B cell (primary cell): ENCODE measurements around the gene SEMA4A. TPM values are rescaled to one million over a fixed set of nuclear protein-coding genes. Genes with fewer than 3 reads are reported as not detected.

ENCODE experiments used
- ATAC-seq: fragments of 200-7000 bp; cut with Tn5 transposase; one replicate; pipeline ENCODE4 v1.10.0; 2021; ENCODE audit warnings: low read depth, mild to moderate bottlenecking, moderate number of reproducible peaks, moderate library complexity
- CTCF ChIA-PET: fragments of 350-600 bp; sonication (Branson Sonifier 250); formaldehyde crosslinking; loops from one replicate; lab custom pipeline; 2021; ENCODE audit warnings: antibody characterized with exemption, inconsistent platforms; lab: Charles Lee
- POLR2A ChIA-PET: fragments of 350-600 bp; sonication (Branson Sonifier 250); formaldehyde crosslinking; loops from one replicate; lab custom pipeline; 2021; ENCODE audit warnings: antibody characterized with exemption; lab: Charles Lee
- DNase-seq: peaks from one replicate; pipeline ENCODE4 v3.0.0; 2013
- H2AFZ ChIP-seq: 2 replicates; pipeline ENCODE4 v1.6.1; 2012; ENCODE audit warnings: mild to moderate bottlenecking, low read depth, low read length; ENCODE audit not compliant: insufficient read depth, poor library complexity, severe bottlenecking
- H3K27ac ChIP-seq, 2 donors: 1 replicate in 1 of 2; 2 replicates in 1 of 2; pipeline ENCODE4 v1.5.1; 2012 to 2013; ENCODE audit warnings: low read length in 2 of 2, mild to moderate bottlenecking in 2 of 2, moderate library complexity in 1 of 2
- H3K27me3 ChIP-seq, 4 experiments: fragments of 200-600 bp in 1 of 4; sonication (generic) in 1 of 4; replicated peaks in 1 of 4; 1 replicate in 2 of 4; 2 replicates in 2 of 4; pipeline versions ENCODE4 v1.6.1 to v1.7.0; 2013 to 2016; ENCODE audit warnings: low read length in 3 of 4, mild to moderate bottlenecking in 2 of 4, mixed read lengths in 1 of 4, moderate library complexity in 1 of 4; ENCODE audit not compliant: insufficient read depth in 4 of 4, control insufficient read depth in 3 of 4; ENCODE audit errors: control extremely low read depth in 1 of 4
- H3K36me3 ChIP-seq, 2 experiments: replicated peaks in 1 of 2; 1 replicate in 1 of 2; 2 replicates in 1 of 2; pipeline versions ENCODE4 v1.6.1 to v1.7.1; 2013; ENCODE audit warnings: low read length in 1 of 2; ENCODE audit not compliant: insufficient read depth in 2 of 2, control insufficient read depth in 1 of 2; ENCODE audit errors: control extremely low read depth in 1 of 2, extremely low read depth in 1 of 2
- H3K4me1 ChIP-seq, 2 donors: fragments of 200-600 bp in 1 of 2; sonication (generic) in 1 of 2; 1 replicate in 1 of 2; 2 replicates in 1 of 2; pipeline versions ENCODE4 v1.5.1 to v1.6.1; 2013 to 2017; ENCODE audit warnings: low read length in 2 of 2; ENCODE audit not compliant: control insufficient read depth in 2 of 2, insufficient read depth in 2 of 2
- H3K4me2 ChIP-seq: replicated peaks from 2 replicates; pipeline ENCODE3; 2012; ENCODE audit warnings: mild to moderate bottlenecking, low read depth, low read length; ENCODE audit not compliant: poor library complexity, severe bottlenecking
- H3K4me3 ChIP-seq, 5 experiments: fragments of 200-600 bp in 1 of 5; sonication (generic) in 1 of 5; 1 replicate in 3 of 5; 2 replicates in 2 of 5; pipeline versions ENCODE4 v1.5.1 to v1.7.0; 2011 to 2016; ENCODE audit warnings: low read length in 4 of 5, mild to moderate bottlenecking in 4 of 5, low read depth in 2 of 5, control low read depth in 1 of 5, moderate library complexity in 1 of 5; ENCODE audit not compliant: insufficient read depth in 1 of 5; ENCODE audit errors: control extremely low read depth in 1 of 5, extremely low read depth in 1 of 5
- H3K79me2 ChIP-seq: fragments of 200-600 bp; sonication (generic); one replicate; pipeline ENCODE4 v1.6.0; 2016; ENCODE audit warnings: low read length; ENCODE audit not compliant: control insufficient read depth, insufficient read depth
- H3K9ac ChIP-seq: fragments of 200-600 bp; sonication (generic); 2 replicates; pipeline ENCODE4 v1.6.1; 2017; ENCODE audit warnings: mild to moderate bottlenecking, low read length, moderate library complexity
- H3K9me3 ChIP-seq, 3 donors: one replicate each; pipeline versions ENCODE4 v1.6.1 to v1.7.1; 2013; ENCODE audit warnings: low read length in 2 of 3; ENCODE audit not compliant: control insufficient read depth in 2 of 3, insufficient read depth in 1 of 3; ENCODE audit errors: control extremely low read depth in 1 of 3
- H4K20me1 ChIP-seq: 2 replicates; pipeline ENCODE4 v1.6.0; 2012; ENCODE audit warnings: mild to moderate bottlenecking, low read length; ENCODE audit not compliant: insufficient read depth, control insufficient read depth, poor library complexity, severe bottlenecking
- H3K27ac Mint-ChIP-seq: one replicate; pipeline ENCODE4 v1.8.0; 2021; ENCODE audit warnings: mixed read lengths
- H3K27me3 Mint-ChIP-seq: one replicate; pipeline ENCODE4 v1.8.0; 2021; ENCODE audit warnings: mixed read lengths
- H3K4me1 Mint-ChIP-seq: one replicate; pipeline ENCODE4 v1.8.0; 2021; ENCODE audit warnings: mixed read lengths
- H3K4me3 Mint-ChIP-seq: one replicate; pipeline ENCODE4 v1.8.0; 2021; ENCODE audit warnings: mixed read lengths
- H3K9me3 Mint-ChIP-seq: one replicate; pipeline ENCODE4 v1.8.0; 2022; ENCODE audit warnings: mixed read lengths; ENCODE audit not compliant: insufficient read depth
- EZH2 ChIP-seq: IDR thresholded peaks from 2 replicates; pipeline ENCODE4 v1.6.1; 2012; ENCODE audit warnings: borderline replicate concordance, low read depth, mild to moderate bottlenecking, moderate library complexity, low read length; ENCODE audit not compliant: insufficient read depth, poor library complexity, severe bottlenecking
- WGBS: methylation state at CpG from one replicate; pipeline ENCODE4 v1.1.5; 2013; ENCODE audit warnings: missing lambda C conversion rate; ENCODE audit not compliant: insufficient coverage; 5-methylcytosine and 5-hydroxymethylcytosine counted together
- intact Hi-C: fragments of 100-400 bp; cut with micrococcal nuclease; formaldehyde crosslinking; loops from one replicate; pipeline ENCODE4 v1.10.0; 2022
- polyA plus RNA-seq: library from polyadenylated mRNA; depleted of rRNA; stranded (reverse); fragments of >200 nt; gene quantifications from 2 replicates; pipeline ENCODE4 v1.2.3, GENCODE V29; 2012
- total RNA-seq, 2 donors: library from RNA; stranded (reverse); fragments of 120-200 nt in 1 of 2; gene quantifications; 1 replicate in 1 of 2; 2 replicates in 1 of 2; pipeline versions ENCODE4 v1.2.3 to v1.2.4, GENCODE V29; 2013 to 2022
- TF ChIP-seq, protein P1 (sequence below): fragments of 200-600 bp; IDR thresholded peaks from one replicate; pipeline ENCODE4 v1.8.0; 2022; ENCODE audit warnings: antibody characterized with exemption, mild to moderate bottlenecking

The SEMA4A gene
- total and polyA plus RNA-seq, 2 donors (not counting 1 experiment from before 2014, with no cell fraction given) = 9.2 to 15.5 TPM

DNA sequence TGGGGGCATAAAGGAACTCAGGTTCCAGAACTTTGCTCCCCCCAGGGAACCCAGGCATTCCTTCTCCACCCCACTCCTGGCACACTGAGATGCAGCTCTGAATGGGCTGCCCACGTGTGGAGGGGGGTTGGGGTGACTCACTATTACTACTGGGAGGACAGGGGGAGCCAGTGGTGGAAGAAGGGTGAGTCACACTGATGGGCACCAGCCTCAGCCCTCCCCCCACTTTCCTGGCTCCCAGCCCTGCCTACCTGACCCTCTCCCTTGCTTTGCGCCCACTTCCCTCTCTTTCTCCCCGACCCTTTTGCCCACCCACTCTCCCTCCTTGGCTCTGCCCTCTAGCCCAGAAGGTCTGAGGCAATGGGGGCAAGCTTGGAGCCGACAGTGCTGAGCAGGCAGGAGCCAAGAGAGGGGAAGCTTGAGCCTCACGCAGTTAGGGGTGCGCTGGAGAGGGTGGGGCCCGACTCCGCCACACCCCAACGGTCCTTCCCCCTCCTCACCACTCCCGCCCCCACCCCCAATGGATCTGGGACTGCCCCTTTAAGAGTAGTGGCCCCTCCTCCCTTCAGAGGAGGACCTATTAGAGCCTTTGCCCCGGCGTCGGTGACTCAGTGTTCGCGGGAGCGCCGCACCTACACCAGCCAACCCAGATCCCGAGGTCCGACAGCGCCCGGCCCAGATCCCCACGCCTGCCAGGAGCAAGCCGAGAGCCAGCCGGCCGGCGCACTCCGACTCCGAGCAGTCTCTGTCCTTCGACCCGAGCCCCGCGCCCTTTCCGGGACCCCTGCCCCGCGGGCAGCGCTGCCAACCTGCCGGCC is 39.1 kb upstream of the SEMA4A start, which contains the start of gene LMNA:
LMNA (plus strand) TSS at position 611 of the 818 bp plus-strand sequence. CDS start 208 bp downstream, outside the sequence.
- DNase-seq (peak; percentile 80), ATAC-seq (peak; percentile 79)
- peaks cover 22 to 24% of the 10 kb centered on the region in 2 donors for H3K4me1 ChIP-seq
- H3K4me3 Mint-ChIP-seq = peak within 1 kb of the TSS; percentile 90
- H3K27ac ChIP-seq = peak within 1 kb of the TSS in 1 of 2 donors; percentile 64
- intact Hi-C loops = loop anchor here (1.0 kb wide), 3 partner anchors 8 to 18 kb away; no protein-coding TSS in a partner anchor
- no peaks in the 10 kb centered on the region for H4K20me1 ChIP-seq
- peaks cover 34% of the 10 kb centered on the region for H3K27me3 Mint-ChIP-seq
- H3K9me3 ChIP-seq = peaks cover 0 to 4% (median 0%) of the 10 kb centered on the region in 3 donors
- no peaks in the 10 kb centered on the region for H3K79me2 ChIP-seq
- 2% methylated on average over 29 of the region's 37 CpGs for WGBS
- POLR2A ChIA-PET = interaction anchor here (0.7 to 2.7 kb wide), 4 partner anchors 12 to 21 kb away, joined by 4 to 29 read pairs (median 8); no protein-coding TSS in a partner anchor
- H3K9me3 Mint-ChIP-seq = no peaks in the 10 kb centered on the region
- H3K27ac Mint-ChIP-seq = peak within 1 kb of the TSS; percentile 77
- no peaks in the 10 kb centered on the region for H3K36me3 ChIP-seq
- H3K4me2 ChIP-seq = peak within 1 kb of the TSS; percentile 97
- H3K27me3 ChIP-seq = peaks cover 0 to 54% (median 12%) of the 10 kb centered on the region in 4 experiments
- peaks cover 30% of the 10 kb centered on the region for H3K4me1 Mint-ChIP-seq
- CTCF ChIA-PET = interaction anchor here (11.0 to 28.7 kb wide), 2 partner anchors 15 to 16 kb away, joined by 89 to 970 read pairs; no protein-coding TSS in a partner anchor
- peak within 1 kb of the TSS; percentile 77 for H3K9ac ChIP-seq
- TF ChIP-seq EZH2 = no peak
- TF ChIP-seq, protein P1, sequence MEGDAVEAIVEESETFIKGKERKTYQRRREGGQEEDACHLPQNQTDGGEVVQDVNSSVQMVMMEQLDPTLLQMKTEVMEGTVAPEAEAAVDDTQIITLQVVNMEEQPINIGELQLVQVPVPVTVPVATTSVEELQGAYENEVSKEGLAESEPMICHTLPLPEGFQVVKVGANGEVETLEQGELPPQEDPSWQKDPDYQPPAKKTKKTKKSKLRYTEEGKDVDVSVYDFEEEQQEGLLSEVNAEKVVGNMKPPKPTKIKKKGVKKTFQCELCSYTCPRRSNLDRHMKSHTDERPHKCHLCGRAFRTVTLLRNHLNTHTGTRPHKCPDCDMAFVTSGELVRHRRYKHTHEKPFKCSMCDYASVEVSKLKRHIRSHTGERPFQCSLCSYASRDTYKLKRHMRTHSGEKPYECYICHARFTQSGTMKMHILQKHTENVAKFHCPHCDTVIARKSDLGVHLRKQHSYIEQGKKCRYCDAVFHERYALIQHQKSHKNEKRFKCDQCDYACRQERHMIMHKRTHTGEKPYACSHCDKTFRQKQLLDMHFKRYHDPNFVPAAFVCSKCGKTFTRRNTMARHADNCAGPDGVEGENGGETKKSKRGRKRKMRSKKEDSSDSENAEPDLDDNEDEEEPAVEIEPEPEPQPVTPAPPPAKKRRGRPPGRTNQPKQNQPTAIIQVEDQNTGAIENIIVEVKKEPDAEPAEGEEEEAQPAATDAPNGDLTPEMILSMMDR = no peak
- peak within 1 kb of the TSS in 4 of 5 experiments; percentile 45 to 76 (median 64) for H3K4me3 ChIP-seq
- H2AFZ ChIP-seq = peak within 1 kb of the TSS; percentile 52
